H9 (cell line): ENCODE results near the gene COA8. TPM values are rescaled to one million over a fixed set of nuclear protein-coding genes. Genes with fewer than 3 reads are reported as not detected.

Experiments
- DNase-seq: peaks from one replicate; pipeline ENCODE4 v3.0.0-alpha.2; 2017
- H2AFZ ChIP-seq: one replicate; pipeline ENCODE4 v1.6.1; 2013; ENCODE audit warnings: mild to moderate bottlenecking, low read length, control low read depth, moderate library complexity
- H2AK5ac ChIP-seq: 2 replicates; pipeline ENCODE4 v1.6.1; 2013; ENCODE audit warnings: low read length, control low read depth, mixed read lengths; ENCODE audit not compliant: insufficient read length
- H2BK120ac ChIP-seq: one replicate; pipeline ENCODE4 v1.6.1; 2013; ENCODE audit warnings: low read depth, mild to moderate bottlenecking, low read length, control low read depth, inconsistent platforms; ENCODE audit not compliant: poor library complexity, severe bottlenecking
- H2BK12ac ChIP-seq: 2 replicates; pipeline ENCODE4 v1.6.1; 2013; ENCODE audit warnings: low read length, control low read depth, mixed read lengths, low read depth; ENCODE audit not compliant: insufficient read length
- H2BK15ac ChIP-seq: 2 replicates; pipeline ENCODE4 v1.6.1; 2013; ENCODE audit warnings: low read depth, low read length, control low read depth
- H2BK20ac ChIP-seq: one replicate; pipeline ENCODE4 v1.6.1; 2013; ENCODE audit warnings: low read depth, mild to moderate bottlenecking, low read length, control low read depth, inconsistent platforms; ENCODE audit not compliant: poor library complexity, severe bottlenecking
- H2BK5ac ChIP-seq: 2 replicates; pipeline ENCODE4 v1.6.1; 2013; ENCODE audit warnings: low read length, control low read depth, mixed read lengths; ENCODE audit not compliant: insufficient read length
- H3K14ac ChIP-seq: 2 replicates; pipeline ENCODE4 v1.6.1; 2013; ENCODE audit warnings: low read length, control low read depth; ENCODE audit not compliant: insufficient read depth
- H3K18ac ChIP-seq: 2 replicates; pipeline ENCODE4 v1.6.1; 2013; ENCODE audit warnings: low read depth, mild to moderate bottlenecking, mixed read lengths, low read length, control low read depth; ENCODE audit not compliant: insufficient read length
- H3K23ac ChIP-seq: 2 replicates; pipeline ENCODE4 v1.6.1; 2013; ENCODE audit warnings: low read length, control low read depth, mixed read lengths, low read depth; ENCODE audit not compliant: insufficient read length
- H3K23me2 ChIP-seq: 2 replicates; pipeline ENCODE4 v1.6.1; 2013; ENCODE audit warnings: low read depth, mild to moderate bottlenecking, mixed read lengths, low read length, control low read depth; ENCODE audit not compliant: insufficient read length, poor library complexity, severe bottlenecking
- H3K27ac ChIP-seq: 2 replicates; pipeline ENCODE4 v1.5.1; 2013; ENCODE audit warnings: low read length, control low read depth, mixed read lengths, low read depth; ENCODE audit not compliant: insufficient read length
- H3K27me3 ChIP-seq: 2 replicates; pipeline ENCODE4 v1.6.1; 2013; ENCODE audit warnings: low read length, control low read depth, inconsistent platforms; ENCODE audit not compliant: insufficient read depth
- H3K4ac ChIP-seq: 2 replicates; pipeline ENCODE4 v1.6.1; 2013; ENCODE audit warnings: low read depth, mild to moderate bottlenecking, control low read depth, inconsistent platforms, low read length, moderate library complexity
- H3K4me1 ChIP-seq: 2 replicates; pipeline ENCODE4 v1.6.1; 2013; ENCODE audit warnings: low read length, control low read depth, inconsistent platforms; ENCODE audit not compliant: insufficient read depth
- H3K4me2 ChIP-seq: 2 replicates; pipeline ENCODE4 v1.6.1; 2013; ENCODE audit warnings: low read length, control low read depth, mixed read lengths; ENCODE audit not compliant: insufficient read length, insufficient read depth
- H3K56ac ChIP-seq: 2 replicates; pipeline ENCODE4 v1.6.1; 2013; ENCODE audit warnings: low read depth, mild to moderate bottlenecking, mixed read lengths, low read length, control low read depth; ENCODE audit not compliant: insufficient read length
- H3K79me1 ChIP-seq: 2 replicates; pipeline ENCODE4 v1.6.1; 2013; ENCODE audit warnings: low read depth, mild to moderate bottlenecking, moderate library complexity, low read length, control low read depth, inconsistent platforms; ENCODE audit not compliant: insufficient read depth, poor library complexity, severe bottlenecking
- H3K79me2 ChIP-seq: 2 replicates; pipeline ENCODE4 v1.6.1; 2013; ENCODE audit warnings: low read length, control low read depth, inconsistent platforms; ENCODE audit not compliant: insufficient read depth
- H3K9ac ChIP-seq: 2 replicates; pipeline ENCODE4 v1.6.1; 2013; ENCODE audit warnings: low read length, control low read depth, mixed read lengths; ENCODE audit not compliant: insufficient read length; ENCODE audit errors: extremely low read depth
- H3K9me3 ChIP-seq: one replicate; pipeline ENCODE4 v1.6.1; 2013; ENCODE audit warnings: low read depth, low read length, inconsistent platforms; ENCODE audit not compliant: control insufficient read depth
- H3T11ph ChIP-seq: one replicate; pipeline ENCODE4 v1.6.1; 2013; ENCODE audit warnings: mild to moderate bottlenecking, low read length, control low read depth, inconsistent platforms
- H4K20me1 ChIP-seq: one replicate; pipeline ENCODE4 v1.6.1; 2013; ENCODE audit not compliant: control insufficient read depth, insufficient read length, insufficient read depth
- H4K5ac ChIP-seq: 2 replicates; pipeline ENCODE4 v1.6.1; 2013; ENCODE audit warnings: low read depth, mild to moderate bottlenecking, mixed read lengths, low read length, control low read depth; ENCODE audit not compliant: insufficient read length
- H4K8ac ChIP-seq: replicated peaks from 2 replicates; pipeline ENCODE4 v1.6.1; 2013; ENCODE audit warnings: low read length, control low read depth, mixed read lengths, low read depth; ENCODE audit not compliant: insufficient read length
- H4K91ac ChIP-seq: 2 replicates; pipeline ENCODE4 v1.6.1; 2013; ENCODE audit warnings: low read depth, mild to moderate bottlenecking, moderate library complexity, mixed read lengths, low read length, control low read depth; ENCODE audit not compliant: insufficient read length
- H3K27ac Mint-ChIP-seq, 3 experiments: 2 replicates in 2 of 3; 3 replicates in 1 of 3; pipeline ENCODE4 v1.8.0; 2020 to 2021; ENCODE audit warnings: mixed read lengths in 3 of 3, mild to moderate bottlenecking in 1 of 3, moderate library complexity in 1 of 3
- H3K27me3 Mint-ChIP-seq: 2 replicates; pipeline ENCODE4 v1.8.0; 2021; ENCODE audit warnings: low read depth, mild to moderate bottlenecking, moderate library complexity, mixed read lengths
- H3K36me3 Mint-ChIP-seq, 3 experiments: 2 replicates in 2 of 3; 3 replicates in 1 of 3; pipeline ENCODE4 v1.8.0; 2020 to 2021; ENCODE audit warnings: low read depth in 3 of 3, mixed read lengths in 3 of 3; ENCODE audit not compliant: insufficient read depth in 1 of 3
- H3K4me1 Mint-ChIP-seq, 2 experiments: 2 replicates each; pipeline ENCODE4 v1.8.0; 2020; ENCODE audit warnings: mixed read lengths in 2 of 2
- H3K4me3 Mint-ChIP-seq, 2 experiments: 2 replicates in 1 of 2; 3 replicates in 1 of 2; pipeline ENCODE4 v1.8.0; 2020 to 2021; ENCODE audit warnings: mild to moderate bottlenecking in 2 of 2, mixed read lengths in 2 of 2, moderate library complexity in 1 of 2
- H3K9me3 Mint-ChIP-seq, 2 experiments: 2 replicates in 1 of 2; 3 replicates in 1 of 2; pipeline ENCODE4 v1.8.0; 2020; ENCODE audit warnings: mild to moderate bottlenecking in 2 of 2, mixed read lengths in 2 of 2, moderate library complexity in 1 of 2
- CTCF ChIP-seq: fragments of 200-600 bp; sonication (generic); conservative IDR thresholded peaks from 3 replicates; pipeline ENCODE4 v1.8.0; 2021; ENCODE audit warnings: antibody characterized with exemption, mild to moderate bottlenecking
- WGBS: extraction: QIAGEN DNeasy Blood & Tissue Kit; methylation state at CpG from one replicate; pipeline ENCODE4 v1.1.7; 2013; ENCODE audit warnings: missing lambda C conversion rate, low lambda C conversion rate, mixed read lengths; ENCODE audit not compliant: insufficient read length; ENCODE audit errors: extremely low coverage; 5-methylcytosine and 5-hydroxymethylcytosine counted together
- total RNA-seq: library from RNA; stranded (reverse); gene quantifications from 2 replicates; pipeline ENCODE4 v1.2.1, GENCODE V29; 2021

Gene COA8
- total RNA-seq, 1 experiment from 2014 or later: 45.5 TPM

GRCh38 chr14:103544388-103545218 lies 18.2 kb upstream of the COA8 start:
- Histone ChIP-seq H2AFZ (no peak overlapping the region), H2BK20ac (no peak overlapping the region), H2BK5ac (no peak overlapping the region), H2BK12ac (no peak overlapping the region), H2BK15ac (0 out of 2 replicates have a peak overlapping the region, but pooled peaks have one; percentile 15), H3K23me2 (peaks cover 4% of the 10 kb centered on the region), H4K20me1 (no peaks in the 10 kb centered on the region), H3K56ac (no peak overlapping the region), H3K79me1 (no peaks in the 10 kb centered on the region), H2AK5ac (no peak overlapping the region), H3K14ac (peak overlapping the region; percentile 66; the same call in 1 of the 2 replicates), H3K27me3 (no peaks in the 10 kb centered on the region), H3K18ac (peak overlapping the region; percentile 81), H3K4ac (no peak overlapping the region), H3K4me1 (no peaks in the 10 kb centered on the region; the same call in 1 of the 2 replicates), H2BK120ac (no peak overlapping the region), H4K8ac (no peak overlapping the region), H3K79me2 (no peaks in the 10 kb centered on the region), H3K27ac (no peak overlapping the region), H3K4me2 (no peak overlapping the region), H3K9me3 (no peaks in the 10 kb centered on the region), H3K23ac (no peak overlapping the region), H4K5ac (no peak overlapping the region), H3T11ph (no peak overlapping the region), H3K9ac (no peak overlapping the region), H4K91ac (no peak overlapping the region)
- no CpG with 5 or more reads among the region's 35 CpGs for WGBS
- no peak for DNase-seq
- H3K36me3 Mint-ChIP-seq: no peaks in the 10 kb centered on the region
- no peak for TF ChIP-seq CTCF
- peaks cover 12 to 23% of the 10 kb centered on the region in 2 experiments for H3K4me1 Mint-ChIP-seq
- peaks cover 5% of the 10 kb centered on the region for H3K27me3 Mint-ChIP-seq
- H3K9me3 Mint-ChIP-seq: no peaks in the 10 kb centered on the region
- no peak overlapping the region; a peak in 1 of 7 replicates for H3K27ac Mint-ChIP-seq
- no peak overlapping the region for H3K4me3 Mint-ChIP-seq
